Stomach (tissue), 4 donors: ENCODE data around the gene ZNF543.

Experiments
- CTCF ChIP-seq, 7 experiments: fragments of 450-650 bp in 4 of 7; fragments of 200-600 bp in 3 of 7; sonication (generic) in 3 of 7; IDR thresholded peaks; one replicate each; pipeline ENCODE4 v1.5.1; 2016 to 2019; ENCODE audit warnings: antibody characterized with exemption in 7 of 7, control low read depth in 2 of 7, mild to moderate bottlenecking in 1 of 7
- POLR2A ChIP-seq, 4 donors: fragments of 450-650 bp; IDR thresholded peaks; one replicate each; pipeline ENCODE4 v1.6.1; 2016; ENCODE audit warnings: antibody characterized with exemption in 4 of 4, control low read depth in 2 of 4, mild to moderate bottlenecking in 1 of 4, moderate library complexity in 1 of 4

GRCh38 chr19:57282011-57282643 lies 38.1 kb upstream of the ZNF543 start:
- TF ChIP-seq CTCF (IDR thresholded peaks at IDR 0.05) (no peak), POLR2A (IDR thresholded peaks at IDR 0.05) (no peak)
